Limb (tissue), 2 donors: ENCODE results near the gene PDE4D.

Experiments
- DNase-seq, 2 donors: peaks; one replicate each; pipeline ENCODE4 v3.0.0-alpha.2; 2016; ENCODE audit errors: extremely low spot score in 2 of 2

Gene PDE4D

GRCh38 chr5:58940446-58940845 lies 953.1 kb downstream of the PDE4D start:
- DNase-seq: peak in 1 of 2 donors; percentile 47

- DNase-seq: no peak
These were observed 953.9 kb downstream of the PDE4D start for GRCh38 chr5:58939664-58940063.

- no peak for DNase-seq
These were observed 954.7 kb downstream of the PDE4D start for GRCh38 chr5:58938563-58939424.

GRCh38 chr5:58937031-58937681 lies 956.4 kb downstream of the PDE4D start:
- DNase-seq: no peak

DNA sequence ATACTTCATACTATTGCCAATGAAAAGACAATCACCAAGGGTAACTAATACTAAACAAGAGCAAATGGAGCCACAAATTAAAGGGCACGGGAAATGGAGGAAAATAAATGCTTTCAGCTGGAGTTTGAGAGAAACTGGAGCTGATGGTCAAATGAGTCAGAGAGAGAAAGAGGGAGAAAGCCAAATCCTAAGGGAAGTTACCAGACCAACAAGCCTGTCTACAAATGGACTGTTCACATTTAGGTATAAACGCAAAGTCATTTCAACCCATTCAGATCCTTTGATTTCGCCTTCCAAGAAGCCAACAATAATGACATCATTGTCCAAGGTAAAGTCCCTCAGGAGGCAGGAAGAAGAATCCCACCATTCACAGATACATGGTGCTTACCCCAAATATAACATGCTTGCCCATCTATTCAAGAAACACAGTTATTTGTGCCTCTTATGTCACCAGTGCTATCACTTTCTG lies 958.9 kb downstream of the PDE4D start:
- DNase-seq: no peak

GRCh38 chr5:58933891-58934628 lies 959.5 kb downstream of the PDE4D start:
- no peak for DNase-seq

DNA sequence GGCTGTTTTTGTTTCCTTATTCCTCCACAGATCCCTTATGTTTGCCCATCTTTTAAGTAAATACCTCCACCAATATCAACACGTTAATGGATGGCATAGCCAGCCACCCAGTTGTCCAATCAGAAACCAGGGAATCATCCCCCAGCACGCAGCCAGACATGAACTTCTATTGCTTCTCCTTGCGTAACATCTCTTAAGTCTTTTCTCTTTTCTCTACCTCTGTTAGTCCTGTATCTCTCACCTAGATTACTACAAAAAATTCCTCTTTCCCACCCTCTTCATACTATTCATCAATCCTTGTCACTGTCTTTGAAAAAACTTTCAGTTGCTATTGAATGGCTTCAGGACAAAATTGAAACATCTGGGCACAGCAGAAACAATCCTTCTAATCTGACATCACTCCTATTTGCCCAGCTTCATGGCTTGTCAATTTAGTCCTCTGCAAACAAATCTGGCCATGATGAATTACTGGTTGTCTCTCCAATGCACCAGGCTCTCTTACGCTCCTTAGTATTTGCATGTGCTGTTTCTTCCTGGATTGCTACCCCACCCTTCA lies 961.4 kb downstream of the PDE4D start:
- DNase-seq: no peak

- no peak for DNase-seq
These were observed 963.0 kb downstream of the PDE4D start for GRCh38 chr5:58930520-58930919.

- DNase-seq: no peak
These were observed 963.8 kb downstream of the PDE4D start for GRCh38 chr5:58929726-58930125.

DNA sequence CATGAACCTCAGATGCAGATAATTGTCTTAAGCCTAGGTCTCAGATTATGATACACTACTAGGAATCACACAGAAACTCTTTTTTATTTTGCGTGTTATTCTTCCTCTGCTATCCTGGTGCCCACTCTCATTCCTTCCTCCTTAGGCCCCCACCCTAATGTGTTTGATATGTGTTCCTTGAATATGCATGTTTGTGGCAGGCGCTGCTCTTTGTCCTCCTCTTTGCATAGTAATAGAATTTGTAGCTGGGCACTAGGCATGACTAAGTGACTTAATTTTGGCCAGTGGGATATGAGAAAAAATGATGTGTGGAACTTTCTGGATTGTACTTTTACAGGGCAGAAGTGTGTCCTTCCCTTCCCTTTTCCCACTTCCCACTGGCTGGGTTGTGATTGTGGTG lies 965.6 kb downstream of the PDE4D start:
- DNase-seq: no peak

DNA sequence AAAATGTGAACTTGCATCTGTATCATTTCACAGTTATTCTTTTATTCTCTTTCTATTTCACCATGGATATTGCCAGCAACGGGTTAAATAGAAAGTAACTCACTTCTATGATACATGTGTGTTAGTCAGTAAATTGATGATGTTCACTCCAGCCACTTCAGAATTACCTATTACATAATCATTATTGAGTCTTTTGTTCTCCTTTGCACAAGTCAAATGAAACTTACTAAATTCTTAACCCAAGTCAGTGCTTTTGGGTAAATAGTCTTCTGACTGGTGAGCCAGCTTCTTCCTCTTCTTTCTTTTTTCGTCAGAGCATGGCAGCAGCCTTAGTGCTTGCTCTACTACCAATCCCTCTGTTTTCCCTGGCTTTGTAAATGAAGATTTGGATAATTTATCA lies 966.3 kb downstream of the PDE4D start:
- DNase-seq: no peak

GRCh38 chr5:58926541-58926935 lies 967.0 kb downstream of the PDE4D start:
- DNase-seq: no peak

DNA sequence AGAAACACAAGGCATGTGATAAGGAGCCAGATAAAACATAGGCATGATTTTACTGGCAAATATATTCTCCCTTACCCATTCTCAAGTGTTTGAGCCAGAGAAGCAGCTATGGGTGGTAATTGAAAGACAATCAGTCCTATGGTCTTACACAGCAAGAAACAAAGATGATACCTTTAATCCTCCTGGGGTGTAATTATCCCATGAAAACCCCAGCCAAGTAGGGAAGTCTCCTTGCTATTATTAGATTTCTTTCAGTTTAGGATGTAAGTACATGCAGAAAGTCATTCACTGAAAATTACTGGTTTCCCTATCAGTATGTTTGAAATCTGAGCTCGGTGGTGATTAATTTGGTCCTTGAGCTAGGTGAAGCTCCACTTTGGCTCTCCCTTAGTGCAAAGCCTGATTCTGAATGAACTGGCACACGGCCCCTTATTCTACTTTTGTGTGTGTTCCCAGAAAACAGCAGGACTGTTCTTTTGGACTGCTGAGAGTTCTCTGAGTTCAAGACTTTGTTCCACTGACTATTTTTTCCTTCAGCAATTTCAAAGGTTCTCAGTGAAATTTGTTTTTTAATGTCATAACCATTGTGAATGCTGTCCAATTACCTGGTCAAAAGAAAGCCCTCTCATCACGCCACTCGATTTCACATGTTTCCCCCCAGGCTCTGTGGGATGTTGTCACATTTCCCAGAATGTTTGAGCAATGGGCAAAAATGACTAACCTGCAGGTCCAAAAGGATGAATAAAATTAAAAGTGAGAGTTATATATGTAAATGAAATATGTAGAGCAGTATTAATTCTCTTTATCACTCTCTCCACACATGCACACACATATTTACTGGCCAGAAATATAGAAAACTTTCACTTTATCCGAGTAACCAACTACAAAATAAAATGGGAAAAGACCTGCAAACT lies 967.6 kb downstream of the PDE4D start:
- DNase-seq: peak in 1 of 2 donors; percentile 28

DNA sequence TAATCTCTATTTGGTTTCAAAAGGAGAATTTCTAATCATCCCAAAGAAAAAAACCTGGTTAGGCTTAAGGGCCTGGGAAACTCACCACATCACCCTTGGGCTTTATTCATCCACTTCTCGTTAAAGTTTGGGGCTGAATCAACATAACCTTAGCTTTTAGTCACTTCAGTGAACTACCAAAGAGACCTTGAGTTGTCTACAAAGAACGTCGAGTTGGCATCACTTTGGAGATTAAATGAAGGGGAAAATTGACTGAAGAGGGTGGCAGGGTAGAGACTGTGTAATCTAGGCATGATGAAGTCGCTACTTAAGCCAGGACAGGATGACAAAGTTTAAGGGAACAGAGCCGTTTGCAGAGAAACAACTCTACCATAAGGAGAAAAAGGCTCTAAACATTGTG lies 969.2 kb downstream of the PDE4D start:
- no peak for DNase-seq

DNA sequence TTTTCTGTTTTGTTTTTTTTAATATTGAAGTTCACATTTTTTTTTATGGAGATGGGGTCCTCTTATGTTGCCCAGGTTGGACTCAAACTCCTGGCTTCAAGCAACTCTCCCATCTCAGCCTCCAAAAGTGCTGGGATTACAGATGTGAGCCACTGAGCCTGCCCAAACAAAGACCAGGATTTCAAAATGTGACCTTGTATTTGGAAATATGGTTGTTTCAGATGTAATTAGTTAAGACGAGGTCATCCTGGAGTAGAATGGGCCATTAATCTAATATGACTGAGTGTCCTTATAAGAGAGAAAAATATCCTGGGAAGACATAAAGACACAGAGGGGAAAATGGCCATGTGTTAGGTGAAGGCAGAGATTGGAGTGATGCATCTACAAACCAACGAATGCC lies 970.2 kb downstream of the PDE4D start:
- no peak for DNase-seq

DNA sequence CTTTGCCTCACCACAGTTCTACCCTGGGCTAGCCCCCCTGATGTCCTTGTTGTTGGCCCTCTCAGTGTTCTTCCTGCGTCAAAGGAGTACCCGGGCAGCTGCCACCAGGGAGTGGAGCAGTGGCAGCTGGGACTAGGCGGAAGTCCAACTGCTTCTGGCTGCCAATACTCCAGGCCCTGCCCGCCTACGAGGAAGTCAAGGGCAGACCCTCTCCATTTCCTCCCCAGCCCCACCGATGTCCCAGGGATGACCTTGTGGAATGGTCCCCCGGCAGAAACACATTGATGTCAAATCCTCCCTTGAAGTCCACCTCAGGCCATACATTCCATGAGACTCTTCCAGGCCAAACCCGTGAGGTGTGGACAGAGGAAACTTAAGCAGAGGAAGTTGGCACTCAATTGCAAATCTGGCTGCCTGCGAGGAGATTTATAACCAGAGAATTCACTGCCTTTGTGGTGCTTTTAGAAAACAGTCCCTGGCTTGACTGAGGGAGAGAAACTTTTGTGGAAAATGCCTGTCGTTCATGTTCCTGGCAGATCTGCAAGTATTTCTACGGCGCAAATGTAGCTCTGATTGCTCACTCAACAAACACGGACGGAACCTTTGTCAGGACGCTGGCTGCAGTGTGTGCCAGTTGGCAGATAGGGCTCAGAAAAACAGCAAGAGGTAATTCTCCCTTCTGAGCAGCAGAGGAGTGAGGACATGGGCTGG lies 970.9 kb downstream of the PDE4D start:
- peak; percentile 48 to 68 for DNase-seq

DNA sequence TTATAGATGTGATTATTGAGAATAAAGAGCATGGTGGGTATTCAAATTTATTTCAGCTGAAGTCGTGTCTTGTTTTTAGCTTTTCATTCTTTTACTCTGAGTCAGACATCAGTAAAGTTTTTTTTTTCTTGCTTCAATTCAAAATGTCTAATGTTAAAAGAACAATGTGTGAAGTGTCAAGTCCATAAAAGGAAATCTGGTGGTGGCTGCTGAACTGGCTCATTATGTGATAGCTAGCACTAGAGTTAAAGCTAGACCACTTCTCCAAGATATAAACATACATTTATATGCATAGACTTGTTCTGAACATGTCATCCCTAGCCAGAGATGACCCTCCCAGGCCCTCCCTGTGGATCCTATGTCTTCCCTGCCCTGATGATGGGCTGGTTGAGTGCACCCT lies 972.4 kb downstream of the PDE4D start:
- no peak for DNase-seq

- DNase-seq: no peak
These were observed 973.7 kb downstream of the PDE4D start for GRCh38 chr5:58919833-58920232.
